Measurements from ENCODE around the gene FAM217A. TPM values are rescaled to one million over a fixed set of nuclear protein-coding genes. Genes with fewer than 3 reads are reported as not detected.

Gene FAM217A
- total RNA-seq, 1 donor from 2014 or later, result not detected

DNA sequence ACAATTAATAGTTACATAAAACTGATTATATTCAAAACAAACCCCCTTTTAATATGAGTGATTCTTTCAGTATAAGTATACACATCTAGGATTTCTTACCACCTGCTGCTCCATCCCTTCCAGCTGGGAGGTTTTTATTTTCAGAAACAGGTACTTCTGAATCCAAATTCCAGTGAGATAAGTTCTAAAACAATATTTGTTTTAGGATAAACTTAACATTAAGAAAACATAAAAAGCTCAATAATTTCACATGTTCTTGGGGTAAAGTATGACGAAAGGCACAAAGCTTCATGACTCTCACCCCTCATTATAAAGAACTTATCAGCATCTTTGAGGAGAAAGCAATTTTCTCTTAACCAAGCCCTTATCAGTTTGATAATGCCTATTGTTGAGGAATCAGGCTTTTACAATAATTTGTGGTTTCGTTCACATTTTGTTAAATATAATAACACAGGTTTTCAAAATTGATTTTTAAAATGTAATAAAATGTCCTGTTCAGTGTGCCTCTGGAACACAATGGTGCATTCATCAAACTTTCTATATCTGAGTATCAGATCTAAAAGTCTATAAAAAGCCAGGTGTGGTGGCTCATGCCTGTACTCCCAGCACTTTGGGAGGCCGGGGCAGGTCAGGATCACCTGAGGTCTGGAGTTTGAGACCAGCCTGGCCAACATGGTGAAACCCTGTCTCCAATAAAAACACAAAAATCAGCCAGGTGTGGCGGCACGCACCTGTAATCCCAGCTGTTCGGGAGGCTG, 4.3 kb downstream of the FAM217A start:
- Histone ChIP-seq H3K36me3 (no peaks in the 10 kb centered on the region), H3K27ac (no peak overlapping the region), H3K27me3 (peaks cover 16% of the 10 kb centered on the region), H3K4me1 (no peaks in the 10 kb centered on the region), H3K4me3 (no peak overlapping the region), H3K9me3 (no peaks in the 10 kb centered on the region)
- ATAC-seq (no peak), DNase-seq (no peak)
- intact Hi-C loops (cut with DNase I), result no loop called here
- no peak for TF ChIP-seq CTCF (IDR thresholded peaks at IDR 0.05)

GRCh38 chr6:4071330-4071729, 7.6 kb downstream of the FAM217A start:
- Histone ChIP-seq H3K4me3 (no peak overlapping the region), H3K27ac (no peak overlapping the region), H3K36me3 (no peaks in the 10 kb centered on the region), H3K9me3 (no peaks in the 10 kb centered on the region), H3K27me3 (no peaks in the 10 kb centered on the region), H3K4me1 (no peaks in the 10 kb centered on the region)
- ATAC-seq (no peak), DNase-seq (no peak)
- intact Hi-C loops (cut with DNase I), result no loop called here
- no peak for TF ChIP-seq CTCF (IDR thresholded peaks at IDR 0.05)

GRCh38 chr6:4069199-4069598, 9.7 kb downstream of the FAM217A start:
- Histone ChIP-seq H3K4me1 (no peaks in the 10 kb centered on the region), H3K27me3 (no peaks in the 10 kb centered on the region), H3K27ac (no peak overlapping the region), H3K4me3 (no peak overlapping the region), H3K9me3 (no peaks in the 10 kb centered on the region), H3K36me3 (peaks cover 12% of the 10 kb centered on the region)
- ATAC-seq, result no peak
- no peak for DNase-seq
- no peak for TF ChIP-seq CTCF (IDR thresholded peaks at IDR 0.05)
- intact Hi-C loops (cut with DNase I), result no loop called here

DNA sequence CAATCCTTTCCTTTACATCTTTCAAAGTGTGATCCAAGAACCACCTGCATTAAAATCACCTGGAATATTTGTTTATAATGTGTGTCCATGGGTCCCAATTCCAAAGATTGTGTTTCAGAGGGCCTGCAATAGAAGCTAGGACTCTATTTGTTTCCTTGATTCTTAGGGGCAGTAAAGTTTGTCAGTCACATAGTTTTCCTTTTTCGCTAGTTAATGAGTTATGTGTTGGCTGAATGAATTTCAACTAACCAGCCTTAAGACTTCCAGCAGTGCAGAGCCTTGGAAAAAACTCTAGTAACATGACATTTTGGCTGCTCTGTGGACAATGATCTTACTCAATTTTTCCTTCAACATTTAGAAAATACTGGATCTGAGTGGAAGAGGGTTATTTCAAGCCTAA, 11.3 kb downstream of the FAM217A start:
- intact Hi-C loops (cut with DNase I), result no loop called here
- Histone ChIP-seq H3K4me3 (no peak overlapping the region), H3K27me3 (no peaks in the 10 kb centered on the region), H3K27ac (no peak overlapping the region), H3K36me3 (peaks cover 27% of the 10 kb centered on the region), H3K4me1 (no peaks in the 10 kb centered on the region), H3K9me3 (no peaks in the 10 kb centered on the region)
- no peak for DNase-seq
- ATAC-seq, result no peak
- no peak for TF ChIP-seq CTCF (IDR thresholded peaks at IDR 0.05)

DNA sequence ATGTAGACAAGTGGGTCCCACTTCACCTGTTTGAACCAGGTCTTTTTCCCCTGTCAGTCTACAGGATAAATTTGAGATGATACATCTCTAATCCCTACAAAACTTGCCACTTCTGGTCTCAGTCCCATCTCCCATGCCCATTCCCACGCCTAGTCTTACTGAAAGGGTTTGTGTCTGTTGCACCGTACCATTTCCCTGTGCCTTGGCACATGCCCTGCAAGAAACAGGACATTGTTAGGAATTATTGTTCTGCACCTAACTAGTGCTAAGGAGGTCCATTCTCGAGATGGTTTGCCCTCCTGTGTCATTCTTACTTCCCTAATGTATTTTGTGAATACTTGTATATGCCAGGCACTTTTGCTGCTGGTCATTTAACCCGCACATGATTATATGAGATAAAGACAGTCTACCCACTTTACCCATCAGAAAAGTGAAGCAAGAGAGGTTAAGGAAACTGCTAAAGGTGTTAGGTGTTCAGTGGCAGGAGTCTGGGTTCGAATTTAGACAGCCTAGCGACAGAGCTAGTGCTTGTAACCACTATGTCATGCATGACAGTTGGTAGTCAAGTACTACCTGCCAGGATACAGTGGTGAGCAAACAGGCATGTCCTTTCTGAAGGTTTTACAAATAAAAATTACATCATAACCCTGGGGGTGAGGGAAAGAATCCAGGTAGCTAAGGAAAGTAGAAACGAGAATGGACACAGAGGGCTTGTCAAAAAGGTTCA, 12.7 kb downstream of the FAM217A start:
- no peaks in the 10 kb centered on the region for H3K4me1 ChIP-seq
- DNase-seq (no peak), ATAC-seq (peak; percentile 51)
- no peak overlapping the region for H3K27ac ChIP-seq
- H3K4me3 ChIP-seq, result no peak overlapping the region
- no peaks in the 10 kb centered on the region for H3K27me3 ChIP-seq
- intact Hi-C loops (cut with DNase I), result no loop called here
- H3K36me3 ChIP-seq, result peaks cover 42% of the 10 kb centered on the region
- H3K9me3 ChIP-seq, result no peaks in the 10 kb centered on the region
- TF ChIP-seq CTCF (IDR thresholded peaks at IDR 0.05), result no peak

Measured in upper lobe of right lung (tissue), 1 donor.